HCT116 (cell line): Measurements from ENCODE around the gene DUSP16. TPM values are rescaled to one million over a fixed set of nuclear protein-coding genes. Genes with fewer than 3 reads are reported as not detected.

Experiments used
- ATAC-seq: fragments of 200-7000 bp; cut with Tn5 transposase; 2 replicates; pipeline ENCODE4 v1.9.1; 2020; ENCODE audit warnings: mild to moderate bottlenecking, moderate library complexity
- BruUV-seq: library from RNA; stranded (reverse); fragments of 400-500 nt; replicated peaks from 2 replicates; lab custom pipeline; 2021; lab: Mats Ljungman, UMichigan
- CTCF ChIA-PET: fragments of 300-600 bp; sonication (Branson Sonifier 250); formaldehyde crosslinking; loops from one replicate; lab custom pipeline; 2021; ENCODE audit warnings: antibody characterized with exemption; lab: Charles Lee
- POLR2A ChIA-PET: fragments of 300-600, 350-600 bp; sonication (Branson Sonifier 250); formaldehyde crosslinking; loops from one replicate; lab custom pipeline; 2021; ENCODE audit warnings: antibody characterized with exemption; lab: Charles Lee
- RAD21 ChIA-PET, 2 experiments: fragments of 300-600 bp; sonication (Branson Sonifier 250); formaldehyde crosslinking; loops; one replicate each; lab custom pipeline; 2023; ENCODE audit warnings: low total read pairs in 2 of 2; ENCODE audit not compliant: uncharacterized antibody in 2 of 2, unreplicated experiment in 2 of 2, low non-redundant PET in 1 of 2; lab: Charles Lee
- DNase-seq: peaks from one replicate; pipeline ENCODE4 v3.0.0-alpha.2; 2010; ENCODE audit warnings: low read depth, low spot score
- H2AFZ ChIP-seq: fragments of 200-600 bp; shearing (Covaris generic), sonication (generic); 2 replicates; pipeline ENCODE4 v1.6.1; 2017; ENCODE audit warnings: low read depth, mixed run types, mixed read lengths, antibody characterized with exemption, low read length; ENCODE audit not compliant: poor library complexity, severe bottlenecking
- H3K27ac ChIP-seq: 2 replicates; pipeline ENCODE4 v1.5.1; 2012; ENCODE audit warnings: low read depth, low read length
- H3K27me3 ChIP-seq: fragments of 200-600 bp; sonication (generic); 2 replicates; pipeline ENCODE4 v1.6.1; 2016; ENCODE audit warnings: mixed run types, low read length, mixed read lengths; ENCODE audit not compliant: insufficient read depth
- H3K36me3 ChIP-seq, 2 experiments: fragments of 200-500 bp in 1 of 2; fragments of 200-600 bp in 1 of 2; sonication (Bioruptor generic) in 1 of 2; sonication (generic) in 1 of 2; 2 replicates each; pipeline versions ENCODE4 v1.5.1 to v1.6.1; 2014 to 2016; ENCODE audit warnings: low read length in 2 of 2, inconsistent platforms in 1 of 2, mixed read lengths in 1 of 2, mixed run types in 1 of 2; ENCODE audit not compliant: insufficient read depth in 2 of 2, control insufficient read depth in 1 of 2
- H3K4me1 ChIP-seq, 2 experiments: fragments of 200-600 bp in 1 of 2; sonication (generic) in 1 of 2; 2 replicates each; pipeline versions ENCODE4 v1.5.1 to v1.6.1; 2012 to 2017; ENCODE audit warnings: low read length in 2 of 2, inconsistent platforms in 1 of 2, mild to moderate bottlenecking in 1 of 2, mixed read lengths in 1 of 2, mixed run types in 1 of 2, moderate library complexity in 1 of 2; ENCODE audit not compliant: insufficient read depth in 2 of 2, control insufficient read depth in 1 of 2
- H3K4me2 ChIP-seq: fragments of 200-600 bp; sonication (generic); 2 replicates; pipeline ENCODE4 v1.6.1; 2017; ENCODE audit warnings: mixed run types, low read length, mixed read lengths
- H3K4me3 ChIP-seq, 2 experiments: fragments of 200-600 bp in 1 of 2; sonication (generic) in 1 of 2; replicated peaks in 1 of 2; 2 replicates each; pipeline ENCODE4 v1.5.1; 2011 to 2016; ENCODE audit warnings: low read length in 2 of 2, control low read depth in 1 of 2, low read depth in 1 of 2, mild to moderate bottlenecking in 1 of 2, mixed read lengths in 1 of 2, mixed run types in 1 of 2
- H3K79me2 ChIP-seq: fragments of 200-600 bp; sonication (generic); 2 replicates; pipeline ENCODE4 v1.6.1; 2017; ENCODE audit warnings: mild to moderate bottlenecking, mixed run types, low read length, moderate library complexity, mixed read lengths; ENCODE audit not compliant: insufficient read depth
- H3K9ac ChIP-seq: fragments of 200-600 bp; sonication (generic); 2 replicates; pipeline ENCODE4 v1.6.1; 2016; ENCODE audit warnings: low read length, mixed read lengths
- H3K9me2 ChIP-seq: fragments of 200-600 bp; sonication (generic), shearing (Covaris generic); 2 replicates; pipeline ENCODE4 v1.6.1; 2017; ENCODE audit warnings: mixed run types, mild to moderate bottlenecking, moderate library complexity; ENCODE audit not compliant: insufficient read depth
- H3K9me3 ChIP-seq, 2 experiments: fragments of 200-500 bp in 1 of 2; fragments of 200-600 bp in 1 of 2; sonication (Bioruptor generic) in 1 of 2; sonication (generic) in 1 of 2; 2 replicates each; pipeline ENCODE4 v1.6.1; 2014 to 2017; ENCODE audit warnings: low read length in 2 of 2, mixed read lengths in 2 of 2, inconsistent platforms in 1 of 2, low read depth in 1 of 2, mild to moderate bottlenecking in 1 of 2, mixed run types in 1 of 2, moderate library complexity in 1 of 2; ENCODE audit not compliant: control insufficient read depth in 1 of 2, insufficient read depth in 1 of 2
- H4K20me1 ChIP-seq: fragments of 200-600 bp; sonication (generic), shearing (Covaris generic); 2 replicates; pipeline ENCODE4 v1.6.1; 2017; ENCODE audit warnings: mixed run types, mild to moderate bottlenecking, moderate library complexity; ENCODE audit not compliant: insufficient read depth
- CBX3 ChIP-seq: IDR thresholded peaks from 2 replicates; pipeline ENCODE4 v1.6.1; 2012; ENCODE audit warnings: low read depth
- CEBPB ChIP-seq: IDR thresholded peaks from 2 replicates; pipeline ENCODE4 v1.6.1; 2012; ENCODE audit warnings: low read depth
- EGR1 ChIP-seq: IDR thresholded peaks from 2 replicates; pipeline ENCODE4 v1.6.1; 2012; ENCODE audit warnings: low read depth
- ELF1 ChIP-seq: IDR thresholded peaks from 2 replicates; pipeline ENCODE4 v1.6.1; 2012; ENCODE audit warnings: low read depth, borderline replicate concordance
- EZH2 ChIP-seq: fragments of 200-600 bp; sonication (generic); IDR thresholded peaks from 2 replicates; pipeline ENCODE4 v1.6.1; 2017; ENCODE audit warnings: antibody characterized with exemption, mixed run types
- EZH2phosphoT487 ChIP-seq: fragments of 200-600 bp; IDR thresholded peaks from 2 replicates; pipeline ENCODE4 v1.6.1; 2018; ENCODE audit warnings: antibody characterized with exemption, borderline replicate concordance
- FOSL1 ChIP-seq: IDR thresholded peaks from 2 replicates; pipeline ENCODE4 v1.6.1; 2012; ENCODE audit warnings: low read depth
- POLR2A ChIP-seq: IDR thresholded peaks from 2 replicates; pipeline ENCODE4 v1.7.0; 2011; ENCODE audit warnings: borderline replicate concordance; ENCODE audit not compliant: insufficient read depth, insufficient read length; ENCODE audit errors: extremely low read depth
- POLR2AphosphoS5 ChIP-seq: IDR thresholded peaks from 2 replicates; pipeline ENCODE4 v1.6.1; 2011; ENCODE audit warnings: mild to moderate bottlenecking, low read depth, low read length, moderate library complexity
- RAD21 ChIP-seq: IDR thresholded peaks from 2 replicates; pipeline ENCODE4 v1.6.1; 2012; ENCODE audit warnings: low read depth, mild to moderate bottlenecking
- SIN3A ChIP-seq: IDR thresholded peaks from 2 replicates; pipeline ENCODE4 v1.6.1; 2012; ENCODE audit warnings: low read depth
- SP1 ChIP-seq: IDR thresholded peaks from 2 replicates; pipeline ENCODE4 v1.6.1; 2012; ENCODE audit warnings: low read depth
- TCF7L2 ChIP-seq: IDR thresholded peaks from 2 replicates; pipeline ENCODE4 v1.7.0; 2011; ENCODE audit warnings: borderline replicate concordance, inconsistent platforms; ENCODE audit not compliant: insufficient read depth, insufficient read length; ENCODE audit errors: extremely low read depth
- YY1 ChIP-seq: IDR thresholded peaks from 2 replicates; pipeline ENCODE4 v1.6.1; 2011; ENCODE audit warnings: low read length, low read depth, moderate library complexity, mild to moderate bottlenecking; ENCODE audit not compliant: insufficient replicate concordance; ENCODE audit errors: extremely low read depth
- ZFX ChIP-seq: fragments of 450-650 bp; IDR thresholded peaks from 2 replicates; pipeline ENCODE4 v1.6.1; 2017
- ZNF274 ChIP-seq: fragments of 200-500 bp; sonication (Bioruptor generic); IDR thresholded peaks from 2 replicates; pipeline ENCODE4 v1.6.1; 2014; ENCODE audit warnings: mild to moderate bottlenecking, low read depth, low read length, inconsistent platforms
- intact Hi-C: fragments of 100-400 bp; cut with micrococcal nuclease; formaldehyde crosslinking; loops from 2 replicates; pipeline ENCODE4 v1.10.0; 2022
- total RNA-seq: library from RNA; stranded (reverse); gene quantifications from one replicate; pipeline ENCODE4 v1.2.1, GENCODE V29; 2021; ENCODE audit not compliant: unreplicated experiment
- TF ChIP-seq, protein P1 (sequence below): IDR thresholded peaks from 2 replicates; pipeline ENCODE4 v1.6.1; 2012
- TF ChIP-seq, protein P2 (sequence below): IDR thresholded peaks from 2 replicates; pipeline ENCODE4 v1.6.1; 2012; ENCODE audit warnings: low read depth
- TF ChIP-seq, protein P3 (sequence below): IDR thresholded peaks from 2 replicates; pipeline ENCODE4 v1.6.1; 2012

The DUSP16 gene
- total RNA-seq, 1 experiment from 2014 or later, result 13.4 TPM

DNA sequence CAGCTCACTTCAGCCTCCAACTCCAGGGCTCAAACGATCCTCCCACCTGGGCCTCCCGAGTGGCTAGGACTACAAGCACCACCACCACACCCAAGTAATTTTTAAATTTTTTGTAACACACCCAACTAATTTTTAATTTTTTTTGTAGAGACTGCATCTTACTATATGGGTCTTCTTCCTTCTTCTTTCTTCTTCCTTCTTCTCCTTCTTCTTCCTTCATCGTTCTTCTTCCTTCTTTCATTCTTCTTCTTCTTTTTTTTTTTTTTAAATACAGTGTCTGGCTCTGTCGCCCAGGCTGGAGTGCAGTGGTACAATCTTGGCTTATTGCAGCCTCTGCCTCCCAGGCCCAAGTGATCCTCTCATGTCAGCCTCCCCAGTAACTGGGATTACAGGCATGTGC is 48.0 kb upstream of the DUSP16 start (continued):
- TF ChIP-seq POLR2AphosphoS5 (no peak), ZNF274 (no peak)
- TF ChIP-seq, protein P1, sequence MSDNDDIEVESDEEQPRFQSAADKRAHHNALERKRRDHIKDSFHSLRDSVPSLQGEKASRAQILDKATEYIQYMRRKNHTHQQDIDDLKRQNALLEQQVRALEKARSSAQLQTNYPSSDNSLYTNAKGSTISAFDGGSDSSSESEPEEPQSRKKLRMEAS, result no peak

DNA sequence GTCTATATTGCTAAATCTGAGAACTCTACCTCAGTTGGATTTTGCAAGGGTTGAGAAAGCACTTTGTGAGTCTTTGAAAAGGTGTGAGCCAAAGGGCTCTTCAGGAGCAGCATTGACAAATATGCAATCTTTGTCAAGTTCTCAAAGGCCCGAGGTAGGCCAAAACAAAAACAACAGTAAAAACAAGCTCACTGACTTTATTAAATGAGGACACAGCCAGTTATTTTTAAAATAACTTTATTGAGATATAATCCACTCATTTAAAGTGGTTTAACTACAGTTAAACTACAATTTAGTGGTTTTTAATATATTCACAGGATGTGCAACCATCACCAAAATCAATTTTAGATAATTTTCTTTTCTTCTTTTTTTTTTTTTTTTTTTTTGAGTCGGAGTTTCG is 47.0 kb upstream of the DUSP16 start:
- no peak for DNase-seq
- Histone ChIP-seq H3K27ac (no peak overlapping the region), H3K4me2 (no peak overlapping the region), H3K79me2 (no peaks in the 10 kb centered on the region), H3K4me3 (no peak overlapping the region), H3K36me3 (no peaks in the 10 kb centered on the region), H3K9me3 (no peaks in the 10 kb centered on the region), H4K20me1 (no peaks in the 10 kb centered on the region), H3K9ac (no peak overlapping the region), H3K4me1 (peaks cover 12 to 15% of the 10 kb centered on the region in 2 experiments), H3K9me2 (no peaks in the 10 kb centered on the region), H2AFZ (no peak overlapping the region), H3K27me3 (no peaks in the 10 kb centered on the region)
- CTCF ChIA-PET, result no interaction called here
- POLR2A ChIA-PET, result no interaction called here
- no peak for TF ChIP-seq CEBPB
- no peak for TF ChIP-seq EGR1
- TF ChIP-seq FOSL1, result no peak
- no peak for TF ChIP-seq TCF7L2
- TF ChIP-seq YY1, result no peak
- TF ChIP-seq CBX3, result no peak
- TF ChIP-seq, protein P2, sequence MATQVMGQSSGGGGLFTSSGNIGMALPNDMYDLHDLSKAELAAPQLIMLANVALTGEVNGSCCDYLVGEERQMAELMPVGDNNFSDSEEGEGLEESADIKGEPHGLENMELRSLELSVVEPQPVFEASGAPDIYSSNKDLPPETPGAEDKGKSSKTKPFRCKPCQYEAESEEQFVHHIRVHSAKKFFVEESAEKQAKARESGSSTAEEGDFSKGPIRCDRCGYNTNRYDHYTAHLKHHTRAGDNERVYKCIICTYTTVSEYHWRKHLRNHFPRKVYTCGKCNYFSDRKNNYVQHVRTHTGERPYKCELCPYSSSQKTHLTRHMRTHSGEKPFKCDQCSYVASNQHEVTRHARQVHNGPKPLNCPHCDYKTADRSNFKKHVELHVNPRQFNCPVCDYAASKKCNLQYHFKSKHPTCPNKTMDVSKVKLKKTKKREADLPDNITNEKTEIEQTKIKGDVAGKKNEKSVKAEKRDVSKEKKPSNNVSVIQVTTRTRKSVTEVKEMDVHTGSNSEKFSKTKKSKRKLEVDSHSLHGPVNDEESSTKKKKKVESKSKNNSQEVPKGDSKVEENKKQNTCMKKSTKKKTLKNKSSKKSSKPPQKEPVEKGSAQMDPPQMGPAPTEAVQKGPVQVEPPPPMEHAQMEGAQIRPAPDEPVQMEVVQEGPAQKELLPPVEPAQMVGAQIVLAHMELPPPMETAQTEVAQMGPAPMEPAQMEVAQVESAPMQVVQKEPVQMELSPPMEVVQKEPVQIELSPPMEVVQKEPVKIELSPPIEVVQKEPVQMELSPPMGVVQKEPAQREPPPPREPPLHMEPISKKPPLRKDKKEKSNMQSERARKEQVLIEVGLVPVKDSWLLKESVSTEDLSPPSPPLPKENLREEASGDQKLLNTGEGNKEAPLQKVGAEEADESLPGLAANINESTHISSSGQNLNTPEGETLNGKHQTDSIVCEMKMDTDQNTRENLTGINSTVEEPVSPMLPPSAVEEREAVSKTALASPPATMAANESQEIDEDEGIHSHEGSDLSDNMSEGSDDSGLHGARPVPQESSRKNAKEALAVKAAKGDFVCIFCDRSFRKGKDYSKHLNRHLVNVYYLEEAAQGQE, result no peak
- no peak for TF ChIP-seq ELF1
- TF ChIP-seq, protein P3, sequence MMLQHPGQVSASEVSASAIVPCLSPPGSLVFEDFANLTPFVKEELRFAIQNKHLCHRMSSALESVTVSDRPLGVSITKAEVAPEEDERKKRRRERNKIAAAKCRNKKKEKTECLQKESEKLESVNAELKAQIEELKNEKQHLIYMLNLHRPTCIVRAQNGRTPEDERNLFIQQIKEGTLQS, result no peak
- TF ChIP-seq EZH2phosphoT487, result no peak
- TF ChIP-seq EZH2, result no peak
- TF ChIP-seq SP1, result no peak
- TF ChIP-seq, protein P1, result no peak
- TF ChIP-seq SIN3A, result no peak
- no peak for TF ChIP-seq ZFX
- TF ChIP-seq POLR2A, result no peak
- TF ChIP-seq POLR2AphosphoS5, result no peak
- TF ChIP-seq RAD21, result no peak
- intact Hi-C loops, result loop anchor here (2.0 kb wide), 1 partner anchor 47 kb away; the partner anchor contains the start of gene DUSP16
- RAD21 ChIA-PET, result no interaction called here
- no TSS peak for BruUV-seq
- no peak for ATAC-seq
